IPS-15b (cell line): Measurements from ENCODE around the gene KCTD16.

Source experiments
- H3K27me3 ChIP-seq: one replicate; pipeline ENCODE4 v1.6.1; 2013; ENCODE audit warnings: low read length; ENCODE audit not compliant: control insufficient read depth, insufficient read depth
- H3K36me3 ChIP-seq: one replicate; pipeline ENCODE4 v1.6.1; 2013; ENCODE audit warnings: low read length; ENCODE audit not compliant: control insufficient read depth, insufficient read depth
- H3K4me1 ChIP-seq: one replicate; pipeline ENCODE4 v1.6.1; 2013; ENCODE audit warnings: mild to moderate bottlenecking, low read length; ENCODE audit not compliant: control insufficient read depth, insufficient read depth
- H3K4me3 ChIP-seq: one replicate; pipeline ENCODE4 v1.5.1; 2013; ENCODE audit warnings: low read depth, low read length
- H3K9ac ChIP-seq: one replicate; pipeline ENCODE4 v1.6.1; 2013; ENCODE audit warnings: low read depth, mild to moderate bottlenecking, low read length
- H3K9me3 ChIP-seq: one replicate; pipeline ENCODE4 v1.6.1; 2013; ENCODE audit warnings: mild to moderate bottlenecking, low read length; ENCODE audit not compliant: control insufficient read depth, insufficient read depth

KCTD16 gene

GRCh38 chr5:144328980-144329379 lies 158.3 kb downstream of the KCTD16 start:
- Histone ChIP-seq H3K36me3 (no peaks in the 10 kb centered on the region), H3K27me3 (no peaks in the 10 kb centered on the region), H3K9ac (no peak overlapping the region), H3K9me3 (no peaks in the 10 kb centered on the region), H3K4me1 (no peaks in the 10 kb centered on the region), H3K4me3 (no peak overlapping the region)

- Histone ChIP-seq H3K4me1 (no peaks in the 10 kb centered on the region), H3K9ac (no peak overlapping the region), H3K36me3 (no peaks in the 10 kb centered on the region), H3K4me3 (no peak overlapping the region), H3K9me3 (no peaks in the 10 kb centered on the region), H3K27me3 (no peaks in the 10 kb centered on the region)
Measured at GRCh38 chr5:144329681-144330080, 159.0 kb downstream of the KCTD16 start.

GRCh38 chr5:144331361-144331760 lies 160.7 kb downstream of the KCTD16 start:
- no peaks in the 10 kb centered on the region for H3K27me3 ChIP-seq
- H3K4me1 ChIP-seq: no peaks in the 10 kb centered on the region
- no peaks in the 10 kb centered on the region for H3K36me3 ChIP-seq
- no peak overlapping the region for H3K9ac ChIP-seq
- no peak overlapping the region for H3K4me3 ChIP-seq
- no peaks in the 10 kb centered on the region for H3K9me3 ChIP-seq

GRCh38 chr5:144332265-144332664 lies 161.6 kb downstream of the KCTD16 start:
- Histone ChIP-seq H3K4me3 (no peak overlapping the region), H3K9ac (no peak overlapping the region), H3K27me3 (no peaks in the 10 kb centered on the region), H3K4me1 (no peaks in the 10 kb centered on the region), H3K36me3 (no peaks in the 10 kb centered on the region), H3K9me3 (no peaks in the 10 kb centered on the region)

- Histone ChIP-seq H3K36me3 (no peaks in the 10 kb centered on the region), H3K9ac (no peak overlapping the region), H3K9me3 (no peaks in the 10 kb centered on the region), H3K4me3 (no peak overlapping the region), H3K4me1 (no peaks in the 10 kb centered on the region), H3K27me3 (no peaks in the 10 kb centered on the region)
Measured at GRCh38 chr5:144333336-144333920, 162.8 kb downstream of the KCTD16 start.

- Histone ChIP-seq H3K9me3 (no peaks in the 10 kb centered on the region), H3K4me1 (no peaks in the 10 kb centered on the region), H3K36me3 (no peaks in the 10 kb centered on the region), H3K9ac (no peak overlapping the region), H3K4me3 (no peak overlapping the region), H3K27me3 (no peaks in the 10 kb centered on the region)
Measured at GRCh38 chr5:144335561-144335960, 164.9 kb downstream of the KCTD16 start.

GRCh38 chr5:144336191-144336961 lies 165.7 kb downstream of the KCTD16 start:
- H3K9me3 ChIP-seq: no peaks in the 10 kb centered on the region
- H3K36me3 ChIP-seq: no peaks in the 10 kb centered on the region
- H3K9ac ChIP-seq: no peak overlapping the region
- H3K4me3 ChIP-seq: no peak overlapping the region
- no peaks in the 10 kb centered on the region for H3K27me3 ChIP-seq
- no peaks in the 10 kb centered on the region for H3K4me1 ChIP-seq

- Histone ChIP-seq H3K4me1 (peaks cover 13% of the 10 kb centered on the region), H3K4me3 (no peak overlapping the region), H3K36me3 (no peaks in the 10 kb centered on the region), H3K9ac (no peak overlapping the region), H3K9me3 (no peaks in the 10 kb centered on the region), H3K27me3 (peaks cover 28% of the 10 kb centered on the region)
Measured at GRCh38 chr5:144352330-144352729, 181.7 kb downstream of the KCTD16 start.

GRCh38 chr5:144352732-144353317 lies 182.2 kb downstream of the KCTD16 start:
- H3K36me3 ChIP-seq: no peaks in the 10 kb centered on the region
- no peak overlapping the region for H3K9ac ChIP-seq
- H3K27me3 ChIP-seq: peaks cover 32% of the 10 kb centered on the region
- no peaks in the 10 kb centered on the region for H3K9me3 ChIP-seq
- H3K4me1 ChIP-seq: peaks cover 15% of the 10 kb centered on the region
- H3K4me3 ChIP-seq: no peak overlapping the region

GRCh38 chr5:144356489-144356888 lies 185.8 kb downstream of the KCTD16 start:
- H3K9ac ChIP-seq: no peak overlapping the region
- H3K36me3 ChIP-seq: no peaks in the 10 kb centered on the region
- H3K4me1 ChIP-seq: peaks cover 15% of the 10 kb centered on the region
- H3K4me3 ChIP-seq: no peak overlapping the region
- peaks cover 49% of the 10 kb centered on the region for H3K27me3 ChIP-seq
- H3K9me3 ChIP-seq: no peaks in the 10 kb centered on the region

- Histone ChIP-seq H3K9ac (no peak overlapping the region), H3K4me3 (no peak overlapping the region), H3K36me3 (no peaks in the 10 kb centered on the region), H3K9me3 (no peaks in the 10 kb centered on the region), H3K27me3 (peaks cover 28% of the 10 kb centered on the region), H3K4me1 (peaks cover 7% of the 10 kb centered on the region)
Measured at GRCh38 chr5:144361406-144361805, 190.7 kb downstream of the KCTD16 start.

GRCh38 chr5:144365885-144366284 lies 195.2 kb downstream of the KCTD16 start:
- H3K9me3 ChIP-seq: no peaks in the 10 kb centered on the region
- H3K4me3 ChIP-seq: no peak overlapping the region
- peaks cover 2% of the 10 kb centered on the region for H3K27me3 ChIP-seq
- H3K4me1 ChIP-seq: no peaks in the 10 kb centered on the region
- H3K36me3 ChIP-seq: no peaks in the 10 kb centered on the region
- H3K9ac ChIP-seq: no peak overlapping the region
